ENCODE data around the gene RALGPS2. TPM values are rescaled to one million over a fixed set of nuclear protein-coding genes. Genes with fewer than 3 reads are reported as not detected.

Gene RALGPS2
- total and polyA plus RNA-seq, 2 donors from 2014 or later: 3.6 to 32.8 TPM

- Histone ChIP-seq H3K9ac (ENCODE audit: low read length in 3 of 3) (no peak overlapping the region), H3K36me3 (ENCODE audit: control insufficient read depth in 2 of 3, insufficient read depth in 3 of 3, low read length in 3 of 3) (no peaks in the 10 kb centered on the region), H3K27ac (ENCODE audit: low read depth in 2 of 2, low read length in 2 of 2) (no peak overlapping the region), H3K4me1 (ENCODE audit: control insufficient read depth in 2 of 3, insufficient read depth in 2 of 3, low read depth in 1 of 3, low read length in 3 of 3) (peaks cover 0 to 2% (median 0%) of the 10 kb centered on the region in 3 donors), H3K4me3 (ENCODE audit: low read length in 3 of 3) (no peak overlapping the region), H3K9me3 (ENCODE audit: control insufficient read depth in 2 of 3, insufficient read depth in 1 of 3, low read length in 3 of 3) (no peaks in the 10 kb centered on the region), H3K27me3 (ENCODE audit: control insufficient read depth, insufficient read depth, low read length) (no peaks in the 10 kb centered on the region)
- TF ChIP-seq, protein P1, sequence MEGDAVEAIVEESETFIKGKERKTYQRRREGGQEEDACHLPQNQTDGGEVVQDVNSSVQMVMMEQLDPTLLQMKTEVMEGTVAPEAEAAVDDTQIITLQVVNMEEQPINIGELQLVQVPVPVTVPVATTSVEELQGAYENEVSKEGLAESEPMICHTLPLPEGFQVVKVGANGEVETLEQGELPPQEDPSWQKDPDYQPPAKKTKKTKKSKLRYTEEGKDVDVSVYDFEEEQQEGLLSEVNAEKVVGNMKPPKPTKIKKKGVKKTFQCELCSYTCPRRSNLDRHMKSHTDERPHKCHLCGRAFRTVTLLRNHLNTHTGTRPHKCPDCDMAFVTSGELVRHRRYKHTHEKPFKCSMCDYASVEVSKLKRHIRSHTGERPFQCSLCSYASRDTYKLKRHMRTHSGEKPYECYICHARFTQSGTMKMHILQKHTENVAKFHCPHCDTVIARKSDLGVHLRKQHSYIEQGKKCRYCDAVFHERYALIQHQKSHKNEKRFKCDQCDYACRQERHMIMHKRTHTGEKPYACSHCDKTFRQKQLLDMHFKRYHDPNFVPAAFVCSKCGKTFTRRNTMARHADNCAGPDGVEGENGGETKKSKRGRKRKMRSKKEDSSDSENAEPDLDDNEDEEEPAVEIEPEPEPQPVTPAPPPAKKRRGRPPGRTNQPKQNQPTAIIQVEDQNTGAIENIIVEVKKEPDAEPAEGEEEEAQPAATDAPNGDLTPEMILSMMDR (IDR thresholded peaks at IDR 0.05; ENCODE audit: borderline replicate concordance, extremely low read depth, insufficient read depth): no peak
- FAIRE-seq: no peak
- DNase-seq: peak in 1 of 5 donors; percentile 8
- intact Hi-C loops (cut with DNase I): no loop called here
These were observed 216.8 kb downstream of the RALGPS2 start for GRCh38 chr1:178941849-178942248.

DNA sequence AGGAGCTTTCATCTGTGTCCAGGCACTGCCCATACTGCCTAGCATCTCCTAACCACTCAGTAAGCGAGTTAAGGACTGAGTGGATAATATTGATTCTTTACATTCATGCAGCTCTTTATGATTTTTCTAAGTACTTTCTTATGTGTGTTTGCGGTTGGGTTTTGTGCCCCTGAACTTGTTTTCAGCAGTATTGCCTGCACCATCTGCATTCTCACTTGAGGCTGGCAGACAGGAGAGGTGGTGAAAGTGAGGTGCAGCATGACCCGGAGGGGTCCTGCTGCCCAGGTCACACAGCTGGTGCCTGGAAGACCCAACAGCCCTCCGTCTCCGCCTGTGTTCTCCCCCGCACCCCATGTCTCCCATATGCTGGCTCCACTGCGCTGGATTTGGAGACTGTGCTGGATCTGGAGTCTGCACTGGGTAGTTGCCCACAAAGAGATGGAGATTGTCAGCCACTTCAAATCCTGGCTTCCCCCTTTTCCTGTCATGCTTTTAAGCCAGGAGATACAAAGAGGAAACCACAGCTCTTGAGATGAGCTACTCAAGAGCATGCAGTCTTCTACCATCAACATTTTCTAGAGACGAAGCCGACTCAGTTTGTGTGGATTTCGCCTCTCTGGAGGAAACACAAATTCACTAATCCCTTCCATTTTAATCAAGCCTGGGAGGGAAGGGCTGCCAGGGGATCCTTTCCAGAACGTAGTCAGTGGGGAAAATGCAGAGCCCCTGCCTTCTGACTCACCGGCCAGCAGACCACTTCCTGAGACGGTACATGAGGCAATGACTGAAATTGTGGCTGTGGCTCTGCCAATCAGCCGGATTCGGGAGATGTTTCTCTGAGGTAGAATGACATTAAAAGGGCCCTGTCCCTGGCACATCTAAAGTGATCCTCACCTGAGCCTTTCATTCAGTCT is 217.5 kb downstream of the RALGPS2 start:
- FAIRE-seq (no peak), DNase-seq (no peak)
- Histone ChIP-seq H3K27me3 (ENCODE audit: control insufficient read depth, insufficient read depth, low read length) (no peaks in the 10 kb centered on the region), H3K4me3 (ENCODE audit: low read length in 3 of 3) (no peak overlapping the region), H3K27ac (ENCODE audit: low read depth in 2 of 2, low read length in 2 of 2) (no peak overlapping the region), H3K36me3 (ENCODE audit: control insufficient read depth in 2 of 3, insufficient read depth in 3 of 3, low read length in 3 of 3) (no peaks in the 10 kb centered on the region), H3K9ac (ENCODE audit: low read length in 3 of 3) (no peak overlapping the region), H3K4me1 (ENCODE audit: control insufficient read depth in 2 of 3, insufficient read depth in 2 of 3, low read depth in 1 of 3, low read length in 3 of 3) (peaks cover 0 to 2% (median 0%) of the 10 kb centered on the region in 3 donors), H3K9me3 (ENCODE audit: control insufficient read depth in 2 of 3, insufficient read depth in 1 of 3, low read length in 3 of 3) (no peaks in the 10 kb centered on the region)
- TF ChIP-seq, protein P1 (IDR thresholded peaks at IDR 0.05; ENCODE audit: borderline replicate concordance, extremely low read depth, insufficient read depth): no peak
- intact Hi-C loops (cut with DNase I): no loop called here

DNA sequence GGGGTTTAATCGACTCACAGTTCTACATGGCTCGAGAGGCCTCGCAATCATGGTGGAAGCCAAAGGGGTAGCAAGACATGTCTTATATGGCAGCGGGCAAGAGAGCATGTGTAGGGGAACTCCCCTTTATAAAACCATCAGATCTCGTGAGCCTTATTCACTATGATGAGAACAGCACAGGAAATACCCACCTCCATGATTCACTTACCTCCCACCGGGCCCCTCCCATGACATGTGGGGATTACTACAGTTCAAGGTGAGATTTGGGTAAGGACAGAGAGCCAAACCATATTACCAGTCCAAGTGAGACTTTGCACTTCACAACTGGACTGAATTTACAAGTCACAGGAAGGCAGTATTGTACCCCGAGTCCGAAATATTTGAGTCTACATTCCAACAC is 219.7 kb downstream of the RALGPS2 start:
- Histone ChIP-seq H3K36me3 (ENCODE audit: control insufficient read depth in 2 of 3, insufficient read depth in 3 of 3, low read length in 3 of 3) (no peaks in the 10 kb centered on the region), H3K27ac (ENCODE audit: low read depth in 2 of 2, low read length in 2 of 2) (no peak overlapping the region), H3K27me3 (ENCODE audit: control insufficient read depth, insufficient read depth, low read length) (no peaks in the 10 kb centered on the region), H3K9me3 (ENCODE audit: control insufficient read depth in 2 of 3, insufficient read depth in 1 of 3, low read length in 3 of 3) (no peaks in the 10 kb centered on the region), H3K4me3 (ENCODE audit: low read length in 3 of 3) (no peak overlapping the region), H3K9ac (ENCODE audit: low read length in 3 of 3) (no peak overlapping the region), H3K4me1 (ENCODE audit: control insufficient read depth in 2 of 3, insufficient read depth in 2 of 3, low read depth in 1 of 3, low read length in 3 of 3) (no peaks in the 10 kb centered on the region)
- DNase-seq (no peak), FAIRE-seq (no peak)
- intact Hi-C loops (cut with DNase I): no loop called here
- TF ChIP-seq, protein P1 (IDR thresholded peaks at IDR 0.05; ENCODE audit: borderline replicate concordance, extremely low read depth, insufficient read depth): no peak
